ENCODE measurements around the gene SLC34A3.

SLC34A3 gene

DNA sequence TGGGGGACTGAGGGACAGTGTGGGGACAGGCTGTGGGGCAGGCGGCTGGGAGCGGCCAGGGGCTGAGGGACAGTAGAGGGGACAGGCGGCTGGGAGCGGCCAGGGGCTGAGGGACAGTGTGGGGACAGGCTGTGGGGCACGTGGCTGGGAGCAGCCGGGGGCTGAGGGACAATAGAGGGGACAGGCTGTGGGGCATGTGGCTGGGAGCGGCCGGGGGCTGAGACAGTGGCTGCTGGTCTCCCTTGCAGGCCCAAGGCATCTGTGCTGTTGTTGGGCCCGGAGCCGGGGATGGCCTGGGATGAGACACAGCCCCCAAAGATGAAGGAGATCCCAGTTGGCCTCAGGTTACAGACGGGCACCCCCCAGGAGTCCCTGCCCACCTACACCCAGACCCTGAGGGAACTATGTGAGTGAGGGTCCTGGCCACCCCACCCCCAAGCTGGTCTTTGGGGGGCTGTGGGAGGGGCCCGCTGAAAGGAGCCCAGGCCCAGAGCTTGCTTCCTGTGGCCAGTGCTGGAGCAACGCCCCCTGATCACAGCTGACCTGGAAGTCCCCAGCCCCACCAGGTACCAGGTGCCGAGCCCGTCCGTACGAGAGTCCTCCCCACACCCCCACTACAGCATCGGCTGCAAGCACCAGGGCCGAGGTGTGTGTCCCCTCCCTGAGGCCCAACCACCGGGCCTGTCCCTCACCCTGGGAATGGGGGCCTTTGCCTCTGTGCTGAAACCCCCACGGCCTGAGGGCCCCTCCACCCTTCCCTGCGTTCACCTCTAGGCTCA, 21.0 kb downstream of the SLC34A3 start:
- no peak for TF ChIP-seq NFIC (IDR thresholded peaks at IDR 0.05)

DNA sequence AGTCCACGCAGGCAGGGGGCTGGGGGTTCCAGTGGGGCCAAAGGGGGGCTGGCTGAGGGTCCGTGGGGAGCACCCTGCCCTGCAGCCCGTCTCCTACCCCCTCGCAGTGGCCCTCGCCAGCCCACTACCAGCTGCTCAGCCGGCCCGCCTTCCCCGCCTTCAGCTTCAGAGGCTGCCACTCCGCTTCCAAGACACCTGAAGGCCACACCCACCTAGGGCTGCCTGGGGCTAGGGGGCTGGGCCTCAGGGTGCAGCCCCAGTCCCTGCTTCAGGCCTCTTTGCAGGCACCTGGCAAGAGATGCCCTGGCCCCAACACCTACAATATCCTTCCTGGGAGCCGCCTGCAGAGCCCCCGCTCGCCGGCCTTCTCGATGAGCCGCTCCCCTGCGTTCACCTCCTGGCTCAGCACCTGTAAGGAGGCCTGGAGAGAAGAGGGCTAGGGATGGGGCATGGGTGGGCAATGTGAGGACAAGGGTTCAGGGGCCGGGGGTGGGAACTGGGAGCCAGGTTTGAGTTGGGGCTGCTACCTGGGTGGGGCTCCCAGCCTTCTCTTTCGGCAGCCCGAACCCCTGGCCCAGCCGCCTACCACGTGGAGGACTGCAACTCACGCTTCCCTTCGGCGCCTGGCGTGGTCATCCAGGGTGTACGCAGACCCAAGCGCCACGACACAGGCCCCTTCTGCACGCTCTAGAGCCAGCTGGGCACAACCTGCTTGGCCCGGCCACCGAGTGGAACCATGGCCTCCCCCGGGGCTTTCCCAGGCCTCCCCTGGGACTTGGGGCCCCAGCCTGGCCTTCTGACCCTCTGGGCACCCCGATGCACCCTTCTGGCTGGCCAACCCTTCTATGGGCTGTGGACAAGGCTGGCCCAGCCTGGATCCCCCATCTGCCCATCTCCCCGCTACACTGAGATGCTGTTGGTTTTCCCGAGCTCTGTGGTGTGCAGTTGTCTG, 22.1 kb downstream of the SLC34A3 start:
- TF ChIP-seq, protein P1, sequence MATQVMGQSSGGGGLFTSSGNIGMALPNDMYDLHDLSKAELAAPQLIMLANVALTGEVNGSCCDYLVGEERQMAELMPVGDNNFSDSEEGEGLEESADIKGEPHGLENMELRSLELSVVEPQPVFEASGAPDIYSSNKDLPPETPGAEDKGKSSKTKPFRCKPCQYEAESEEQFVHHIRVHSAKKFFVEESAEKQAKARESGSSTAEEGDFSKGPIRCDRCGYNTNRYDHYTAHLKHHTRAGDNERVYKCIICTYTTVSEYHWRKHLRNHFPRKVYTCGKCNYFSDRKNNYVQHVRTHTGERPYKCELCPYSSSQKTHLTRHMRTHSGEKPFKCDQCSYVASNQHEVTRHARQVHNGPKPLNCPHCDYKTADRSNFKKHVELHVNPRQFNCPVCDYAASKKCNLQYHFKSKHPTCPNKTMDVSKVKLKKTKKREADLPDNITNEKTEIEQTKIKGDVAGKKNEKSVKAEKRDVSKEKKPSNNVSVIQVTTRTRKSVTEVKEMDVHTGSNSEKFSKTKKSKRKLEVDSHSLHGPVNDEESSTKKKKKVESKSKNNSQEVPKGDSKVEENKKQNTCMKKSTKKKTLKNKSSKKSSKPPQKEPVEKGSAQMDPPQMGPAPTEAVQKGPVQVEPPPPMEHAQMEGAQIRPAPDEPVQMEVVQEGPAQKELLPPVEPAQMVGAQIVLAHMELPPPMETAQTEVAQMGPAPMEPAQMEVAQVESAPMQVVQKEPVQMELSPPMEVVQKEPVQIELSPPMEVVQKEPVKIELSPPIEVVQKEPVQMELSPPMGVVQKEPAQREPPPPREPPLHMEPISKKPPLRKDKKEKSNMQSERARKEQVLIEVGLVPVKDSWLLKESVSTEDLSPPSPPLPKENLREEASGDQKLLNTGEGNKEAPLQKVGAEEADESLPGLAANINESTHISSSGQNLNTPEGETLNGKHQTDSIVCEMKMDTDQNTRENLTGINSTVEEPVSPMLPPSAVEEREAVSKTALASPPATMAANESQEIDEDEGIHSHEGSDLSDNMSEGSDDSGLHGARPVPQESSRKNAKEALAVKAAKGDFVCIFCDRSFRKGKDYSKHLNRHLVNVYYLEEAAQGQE (IDR thresholded peaks at IDR 0.05; ENCODE audit: low read depth), result no peak
- TF ChIP-seq, protein P2, sequence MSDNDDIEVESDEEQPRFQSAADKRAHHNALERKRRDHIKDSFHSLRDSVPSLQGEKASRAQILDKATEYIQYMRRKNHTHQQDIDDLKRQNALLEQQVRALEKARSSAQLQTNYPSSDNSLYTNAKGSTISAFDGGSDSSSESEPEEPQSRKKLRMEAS (IDR thresholded peaks at IDR 0.05), result peak; percentile 48; the same call in 1 of the 2 replicates
- TF ChIP-seq ZBTB7A (IDR thresholded peaks at IDR 0.05; ENCODE audit: low read depth), result peak; percentile 43; the same call in 1 of the 2 replicates

DNA sequence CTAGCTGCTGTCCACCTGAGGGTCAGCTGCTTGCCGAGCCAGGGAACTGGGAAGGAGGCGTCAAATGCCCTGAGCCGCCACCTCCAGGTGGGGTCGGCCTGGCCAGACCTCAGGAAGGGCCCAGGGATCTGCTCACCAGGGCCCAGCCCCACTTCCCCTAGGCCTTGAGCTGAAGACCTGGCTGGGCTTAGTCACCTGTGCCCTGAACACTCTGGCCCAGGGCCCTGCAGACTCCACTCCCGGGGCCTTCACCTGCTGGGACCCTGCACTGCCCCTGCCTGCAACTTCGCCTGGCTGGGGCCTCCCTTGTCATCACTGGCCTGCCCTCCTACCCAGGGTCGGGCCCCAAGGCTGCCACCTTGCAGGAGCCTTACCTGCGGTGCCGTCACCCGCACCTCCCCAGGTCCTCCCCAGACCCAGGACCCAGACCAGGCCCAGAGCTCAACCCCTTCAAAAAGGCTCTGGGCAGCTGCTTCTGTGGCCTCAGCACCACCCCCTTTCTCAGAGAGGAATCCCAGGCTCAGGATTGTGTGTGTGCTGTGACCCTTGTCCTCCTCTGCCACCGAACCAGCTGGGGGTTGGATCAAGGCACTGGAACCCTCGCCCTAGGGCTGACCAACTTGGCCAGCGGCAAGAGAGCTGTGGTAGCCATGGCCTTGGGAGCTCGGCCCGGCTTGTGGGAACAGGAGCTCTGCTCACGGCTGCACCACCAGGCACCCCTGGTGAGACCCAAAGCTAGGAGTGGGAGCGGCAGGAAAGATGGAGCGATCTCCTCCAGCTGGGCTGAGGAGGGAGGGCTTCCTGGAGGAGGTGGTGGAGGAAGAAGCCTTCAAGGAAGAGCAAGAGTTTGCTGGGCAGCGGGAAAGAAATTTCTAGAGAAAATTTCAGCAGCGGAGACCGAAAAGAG, 23.3 kb downstream of the SLC34A3 start:
- no peak for TF ChIP-seq TEAD4 (IDR thresholded peaks at IDR 0.05)
- TF ChIP-seq, protein P2 (IDR thresholded peaks at IDR 0.05), result peak; percentile 43
- TF ChIP-seq, protein P3, sequence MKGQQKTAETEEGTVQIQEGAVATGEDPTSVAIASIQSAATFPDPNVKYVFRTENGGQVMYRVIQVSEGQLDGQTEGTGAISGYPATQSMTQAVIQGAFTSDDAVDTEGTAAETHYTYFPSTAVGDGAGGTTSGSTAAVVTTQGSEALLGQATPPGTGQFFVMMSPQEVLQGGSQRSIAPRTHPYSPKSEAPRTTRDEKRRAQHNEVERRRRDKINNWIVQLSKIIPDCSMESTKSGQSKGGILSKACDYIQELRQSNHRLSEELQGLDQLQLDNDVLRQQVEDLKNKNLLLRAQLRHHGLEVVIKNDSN (IDR thresholded peaks at IDR 0.05), result no peak
- no peak for TF ChIP-seq CREB1 (IDR thresholded peaks at IDR 0.05; ENCODE audit: low read depth)
- peak; percentile 5; the same call in 1 of the 2 replicates for TF ChIP-seq YY1 (IDR thresholded peaks at IDR 0.05; ENCODE audit: low read depth)

DNA sequence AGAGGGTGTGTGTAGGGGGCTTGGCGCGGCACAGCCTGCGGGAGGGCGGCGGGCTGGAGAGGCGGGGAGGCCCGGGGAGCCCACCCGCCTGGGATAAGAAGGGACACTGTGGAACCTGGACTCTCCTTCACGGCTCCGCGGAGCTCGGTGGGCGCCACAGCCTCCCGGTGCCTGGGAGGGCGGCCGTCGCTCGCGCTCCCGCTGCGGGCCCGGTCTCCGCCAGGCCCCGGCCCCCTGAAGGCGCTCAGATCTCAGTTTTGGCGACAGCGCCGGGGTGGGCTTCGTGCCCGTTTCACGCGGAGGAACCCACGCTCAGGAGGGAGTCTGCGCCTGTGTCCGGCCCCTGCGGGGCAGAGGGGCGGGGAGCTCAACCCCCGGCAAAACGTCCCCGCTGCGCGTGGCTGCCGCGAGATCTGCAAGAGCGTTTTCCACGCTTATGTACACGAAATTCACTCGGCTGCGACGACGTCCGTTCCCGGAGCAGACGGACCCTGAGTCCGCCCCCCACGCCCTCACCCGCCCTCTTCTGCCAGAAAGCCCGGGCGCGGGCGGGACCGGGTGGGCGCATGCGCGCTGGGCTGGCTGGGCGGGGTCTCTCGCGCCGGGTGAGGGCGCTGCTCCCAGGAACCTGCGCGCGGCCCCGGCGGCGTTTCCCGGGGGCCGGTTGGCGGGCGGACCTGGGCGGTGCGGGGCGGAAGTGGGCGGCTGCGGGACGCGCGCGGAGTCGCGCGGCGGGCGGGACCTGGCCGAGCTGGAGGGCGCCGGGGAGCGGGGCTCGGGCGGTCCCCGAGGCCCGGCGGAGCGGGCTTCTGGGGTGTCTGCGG, 24.1 kb downstream of the SLC34A3 start, which contains the start of gene NELFB:
NELFB (plus strand) TSS at position 704 of the 824 bp plus-strand sequence.
- TF ChIP-seq YY1 (IDR thresholded peaks at IDR 0.05; ENCODE audit: low read depth) (no peak; the same call in 1 of the 2 replicates), RAD21 (IDR thresholded peaks at IDR 0.05; ENCODE audit: low read depth) (no peak), EGR1 (IDR thresholded peaks at IDR 0.05) (no peak; the same call in 1 of the 2 replicates), TEAD4 (IDR thresholded peaks at IDR 0.05) (peak; percentile 16; the same call in 1 of the 2 replicates), ZBTB7A (IDR thresholded peaks at IDR 0.05; ENCODE audit: low read depth) (peak; percentile 71; the same call in 1 of the 2 replicates), FOXM1 (IDR thresholded peaks at IDR 0.05; ENCODE audit: borderline replicate concordance, low read depth) (no peak), CREB1 (IDR thresholded peaks at IDR 0.05; ENCODE audit: low read depth) (no peak), CEBPB (IDR thresholded peaks at IDR 0.05) (no peak), NFIC (IDR thresholded peaks at IDR 0.05) (no peak), EP300 (IDR thresholded peaks at IDR 0.05; ENCODE audit: borderline replicate concordance) (no peak)
- TF ChIP-seq, protein P1 (IDR thresholded peaks at IDR 0.05; ENCODE audit: low read depth), result no peak
- TF ChIP-seq, protein P2 (IDR thresholded peaks at IDR 0.05), result peak; percentile 60; the same call in 1 of the 2 replicates
- TF ChIP-seq, protein P3 (IDR thresholded peaks at IDR 0.05), result peak; percentile 32; the same call in 1 of the 2 replicates
